Activated CD4-positive, alpha-beta memory T cell treated with anti-CD3 and anti-CD28 coated beads, Interleukin-2, amount 10 ng/mL, durations not matched to agents 7 days and 5 days (primary cell): Measurements from ENCODE around the gene TCAP. TPM values are rescaled to one million over a fixed set of nuclear protein-coding genes. Genes with fewer than 3 reads are reported as not detected.
"Not testable (repeated sequence)": the region's sequence is repeated elsewhere in the genome, so short reads cannot be mapped to it uniquely, and the experiment has no call there.

Experiments used
- CTCF ChIA-PET: fragments of 350-600 bp; sonication (Branson Sonifier 250); formaldehyde crosslinking; loops from one replicate; lab custom pipeline; 2021; ENCODE audit warnings: antibody characterized with exemption, inconsistent platforms; lab: Charles Lee
- POLR2A ChIA-PET: fragments of 350-600 bp; sonication (Branson Sonifier 250); formaldehyde crosslinking; loops from one replicate; lab custom pipeline; 2021; ENCODE audit warnings: antibody characterized with exemption; lab: Charles Lee
- DNase-seq: peaks from one replicate; pipeline ENCODE4 v3.0.0-alpha.2; 2020
- H3K27ac Mint-ChIP-seq: one replicate; pipeline ENCODE4 v1.8.0; 2021; ENCODE audit warnings: mild to moderate bottlenecking, mixed read lengths
- H3K27me3 Mint-ChIP-seq: one replicate; pipeline ENCODE4 v1.8.0; 2021; ENCODE audit warnings: mixed read lengths
- H3K36me3 Mint-ChIP-seq: one replicate; pipeline ENCODE4 v1.8.0; 2021; ENCODE audit warnings: low read depth, mixed read lengths
- H3K4me1 Mint-ChIP-seq: one replicate; pipeline ENCODE4 v1.8.0; 2021; ENCODE audit warnings: mixed read lengths
- H3K4me3 Mint-ChIP-seq: one replicate; pipeline ENCODE4 v1.8.0; 2021; ENCODE audit warnings: mild to moderate bottlenecking, mixed read lengths
- H3K9me3 Mint-ChIP-seq: one replicate; pipeline ENCODE4 v1.8.0; 2021; ENCODE audit warnings: mixed read lengths
- total RNA-seq, 2 experiments: library from RNA; stranded (reverse); gene quantifications; one replicate each; pipeline ENCODE4 v1.2.3, GENCODE V29; 2021

Gene TCAP
- total RNA-seq, 2 experiments from 2014 or later: 1.3 to 1.5 TPM

DNA sequence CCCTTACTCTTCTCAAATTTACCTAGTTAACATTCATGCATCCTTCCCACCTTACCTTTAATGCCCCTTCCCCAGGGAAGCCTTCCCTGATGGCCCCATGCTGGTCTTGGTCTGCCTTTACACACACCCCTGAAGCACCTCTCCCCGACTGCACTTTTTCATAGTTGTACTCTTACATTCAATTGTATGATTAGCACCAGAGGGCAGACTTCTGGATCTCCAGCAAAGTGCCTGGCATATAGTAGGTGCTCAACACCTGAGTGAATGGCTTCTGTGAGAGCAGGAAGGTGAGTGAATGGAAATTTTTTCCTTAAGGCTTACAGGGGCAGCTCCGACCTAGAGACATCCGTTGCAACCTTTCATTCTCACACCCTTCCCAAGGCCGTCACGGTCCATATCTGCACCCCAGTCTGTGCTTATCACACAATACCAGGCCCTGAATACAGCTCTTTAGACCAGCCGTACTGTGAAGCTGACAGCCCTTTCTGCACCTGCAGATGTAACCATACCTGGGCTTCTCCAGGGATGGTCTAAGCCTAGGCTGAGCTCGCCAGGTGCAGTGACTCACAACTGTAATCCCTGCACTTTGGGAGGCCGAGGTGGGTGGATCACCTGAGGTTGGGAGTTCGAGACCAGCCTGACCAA, 18.3 kb downstream of the TCAP start:
- no peaks in the 10 kb centered on the region for H3K9me3 Mint-ChIP-seq
- H3K27ac Mint-ChIP-seq: no peak overlapping the region
- no peak overlapping the region for H3K4me3 Mint-ChIP-seq
- CTCF ChIA-PET: interaction anchor here (0.5 to 2.2 kb wide), 4 partner anchors 14 to 49 kb away, joined by 3 to 9 read pairs (median 4); partner anchors contain the start of gene MIEN1
- no peak for DNase-seq
- POLR2A ChIA-PET: no interaction called here
- H3K36me3 Mint-ChIP-seq: peaks cover 19% of the 10 kb centered on the region
- peaks cover 43% of the 10 kb centered on the region for H3K4me1 Mint-ChIP-seq
- no peaks in the 10 kb centered on the region for H3K27me3 Mint-ChIP-seq

DNA sequence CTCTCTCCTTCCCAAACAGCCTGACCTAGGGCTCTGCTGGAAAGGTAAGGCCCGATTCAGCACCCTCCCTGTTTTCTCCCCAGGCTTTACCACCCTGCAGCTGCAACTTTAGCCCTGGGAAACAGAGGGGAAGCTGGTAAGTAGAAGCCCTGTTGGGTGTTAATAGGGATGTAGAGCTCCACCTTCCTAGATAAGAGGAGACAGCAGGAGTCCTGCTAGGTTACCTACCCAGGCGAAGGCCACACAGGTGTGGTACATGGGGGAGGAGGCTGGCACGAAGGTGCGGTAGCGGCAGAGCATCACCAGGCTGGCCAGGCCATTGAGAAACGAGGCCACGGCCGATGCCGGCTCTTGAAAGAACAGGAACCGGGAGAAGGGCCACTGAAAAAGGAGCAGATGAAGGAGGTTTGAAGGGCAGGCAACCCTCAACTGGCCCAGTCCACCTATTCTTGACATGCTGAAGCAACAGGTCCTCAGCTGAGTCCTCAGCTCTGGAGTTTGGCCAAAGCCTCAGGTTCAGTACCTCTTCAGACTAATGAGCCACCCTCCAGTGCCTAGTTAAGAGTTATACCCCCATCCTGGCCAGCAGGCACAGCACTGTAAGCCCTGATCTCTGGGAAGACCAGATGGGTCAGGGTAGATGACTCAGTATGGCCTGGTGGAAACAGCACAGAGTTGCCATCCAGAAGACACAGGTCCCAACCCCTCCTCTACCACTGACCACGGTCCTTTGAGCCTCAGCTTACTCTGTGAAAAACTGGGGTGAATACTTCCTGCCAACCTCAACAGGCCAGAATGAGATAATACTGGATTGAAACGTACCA, 19.4 kb downstream of the TCAP start:
- H3K27ac Mint-ChIP-seq: no peak overlapping the region
- H3K4me3 Mint-ChIP-seq: no peak overlapping the region
- peaks cover 40% of the 10 kb centered on the region for H3K4me1 Mint-ChIP-seq
- ChIA-PET POLR2A (no interaction called here), CTCF (interaction anchor here (1.0 to 1.3 kb wide), 2 partner anchors 50 to 177 kb away, joined by 3 to 4 read pairs; no protein-coding TSS in a partner anchor)
- H3K36me3 Mint-ChIP-seq: peaks cover 22% of the 10 kb centered on the region
- H3K27me3 Mint-ChIP-seq: no peaks in the 10 kb centered on the region
- H3K9me3 Mint-ChIP-seq: no peaks in the 10 kb centered on the region
- DNase-seq: no peak

DNA sequence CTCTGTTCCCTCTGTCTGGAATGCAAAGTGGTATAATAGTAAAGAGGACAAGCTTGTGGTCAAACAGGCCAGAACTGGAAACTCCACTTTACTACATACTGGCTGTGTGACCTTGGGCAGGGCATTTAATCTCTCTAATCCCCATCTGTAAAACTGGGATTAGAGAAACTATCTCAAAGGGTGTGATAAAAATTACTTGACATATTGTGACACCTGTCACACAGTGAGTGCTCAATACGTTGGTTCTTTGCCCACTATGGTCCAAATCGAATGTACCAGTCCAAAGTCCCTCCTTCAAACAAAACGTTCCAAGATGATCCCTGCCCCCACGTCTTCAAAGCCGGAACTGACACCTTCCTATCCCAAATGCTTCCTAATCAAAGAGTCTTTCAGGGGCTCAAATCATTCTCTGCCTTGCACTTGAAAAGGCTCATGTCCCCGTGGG, 22.0 kb downstream of the TCAP start:
- no peaks in the 10 kb centered on the region for H3K27me3 Mint-ChIP-seq
- H3K27ac Mint-ChIP-seq: peak overlapping the region; percentile 94
- peaks cover 28% of the 10 kb centered on the region for H3K4me1 Mint-ChIP-seq
- DNase-seq: no peak
- ChIA-PET CTCF (interaction anchor here (1.2 to 1.8 kb wide), 3 partner anchors 11 to 64 kb away, joined by 5 to 7 read pairs (median 5); no protein-coding TSS in a partner anchor), POLR2A (interaction anchor here (0.6 to 4.1 kb wide), 8 partner anchors 10 to 69 kb away, joined by 3 to 71 read pairs (median 4); partner anchors contain the start of genes ERBB2 and MIEN1)
- H3K4me3 Mint-ChIP-seq: peak overlapping the region; percentile 95
- no peaks in the 10 kb centered on the region for H3K9me3 Mint-ChIP-seq
- peaks cover 22% of the 10 kb centered on the region for H3K36me3 Mint-ChIP-seq

DNA sequence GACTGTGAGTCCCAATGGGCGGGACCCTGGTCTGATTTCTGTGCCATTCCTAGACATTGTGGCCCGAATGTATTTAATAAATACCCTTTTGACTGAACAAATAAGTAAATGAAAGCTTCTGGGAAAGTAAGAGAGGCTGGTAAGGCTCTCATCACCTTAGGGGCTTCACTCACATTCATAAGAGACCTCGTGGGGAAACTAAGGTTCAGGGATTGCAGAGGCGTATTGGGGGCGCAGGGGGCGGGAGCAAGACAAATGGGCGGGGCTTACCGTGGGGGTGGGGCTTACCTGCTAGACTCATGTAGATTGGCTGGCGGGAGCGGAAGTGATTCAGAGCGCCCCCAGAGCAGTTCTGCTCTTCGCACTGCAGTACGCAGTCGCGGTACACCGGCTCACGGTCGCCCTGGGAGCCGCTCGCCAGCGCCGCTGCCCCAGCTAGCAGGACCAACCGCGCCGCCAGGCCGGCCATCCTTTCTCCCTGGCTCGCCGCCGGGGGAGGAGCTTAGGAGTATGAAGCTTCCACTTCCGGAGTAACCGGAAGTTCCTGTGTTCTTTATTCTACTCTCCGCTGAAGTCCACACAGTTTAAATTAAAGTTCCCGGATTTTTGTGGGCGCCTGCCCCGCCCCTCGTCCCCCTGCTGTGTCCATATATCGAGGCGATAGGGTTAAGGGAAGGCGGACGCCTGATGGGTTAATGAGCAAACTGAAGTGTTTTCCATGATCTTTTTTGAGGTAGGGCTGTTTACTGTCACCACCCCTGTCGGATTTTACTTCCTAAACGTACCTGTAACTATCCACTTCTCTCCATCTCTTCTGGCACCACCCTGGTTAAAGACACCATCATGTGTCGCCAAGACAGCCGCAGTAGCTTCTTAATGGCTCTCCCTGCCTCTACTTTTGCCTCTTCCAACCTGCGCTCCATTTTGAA, 22.7 kb downstream of the TCAP start, which contains the start of gene PGAP3:
TSS of gene PGAP3 (minus strand) at position 512 of the 929 bp plus-strand sequence. CDS start at position 469, 43 bp downstream.
- DNase-seq: peak; percentile 85
- ChIA-PET POLR2A (interaction anchor here (0.6 to 4.1 kb wide), 25 partner anchors 9 to 293 kb away, joined by 3 to 71 read pairs (median 4); partner anchors contain the start of genes ERBB2, MED1, MIEN1 and PSMD3), CTCF (interaction anchor here (0.6 to 1.8 kb wide), 9 partner anchors 9 to 105 kb away, joined by 3 to 8 read pairs (median 5); partner anchors contain the start of gene PNMT)
- H3K4me1 Mint-ChIP-seq: peaks cover 28% of the 10 kb centered on the region
- peak within 1 kb of the TSS; percentile 94 for H3K27ac Mint-ChIP-seq
- peak within 1 kb of the TSS; percentile 95 for H3K4me3 Mint-ChIP-seq
- H3K36me3 Mint-ChIP-seq: peaks cover 22% of the 10 kb centered on the region
- no peaks in the 10 kb centered on the region for H3K9me3 Mint-ChIP-seq
- no peaks in the 10 kb centered on the region for H3K27me3 Mint-ChIP-seq

DNA sequence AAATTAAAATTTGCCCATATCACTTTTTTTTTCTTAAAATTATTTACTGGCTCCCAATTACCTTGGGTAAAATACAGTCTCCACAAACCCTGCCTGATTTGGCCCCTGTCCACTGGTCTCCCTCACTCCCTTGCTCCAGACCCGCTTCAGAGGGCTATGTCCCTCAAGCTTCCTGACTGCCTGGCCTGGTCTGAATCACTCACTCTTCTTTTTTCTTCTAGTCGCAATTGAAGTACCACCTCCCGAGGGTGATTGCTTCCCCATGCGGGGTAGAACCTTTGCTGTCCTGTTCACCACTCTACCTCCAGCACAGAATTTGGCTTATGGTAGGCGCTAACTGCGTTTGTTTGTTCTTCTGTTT, 23.3 kb downstream of the TCAP start:
- peaks cover 25% of the 10 kb centered on the region for H3K4me1 Mint-ChIP-seq
- peak overlapping the region; percentile 94 for H3K27ac Mint-ChIP-seq
- H3K4me3 Mint-ChIP-seq: peak overlapping the region; percentile 95
- no peaks in the 10 kb centered on the region for H3K9me3 Mint-ChIP-seq
- POLR2A ChIA-PET: interaction anchor here (0.6 to 4.1 kb wide), 16 partner anchors 8 to 292 kb away, joined by 3 to 71 read pairs (median 4); partner anchors contain the start of genes MED1, MIEN1, PSMD3 and STARD3
- H3K27me3 Mint-ChIP-seq: no peaks in the 10 kb centered on the region
- DNase-seq: no peak
- H3K36me3 Mint-ChIP-seq: peaks cover 16% of the 10 kb centered on the region
- CTCF ChIA-PET: interaction anchor here (0.7 to 1.8 kb wide), 7 partner anchors 10 to 104 kb away, joined by 3 to 8 read pairs (median 5); partner anchors contain the start of gene PNMT

DNA sequence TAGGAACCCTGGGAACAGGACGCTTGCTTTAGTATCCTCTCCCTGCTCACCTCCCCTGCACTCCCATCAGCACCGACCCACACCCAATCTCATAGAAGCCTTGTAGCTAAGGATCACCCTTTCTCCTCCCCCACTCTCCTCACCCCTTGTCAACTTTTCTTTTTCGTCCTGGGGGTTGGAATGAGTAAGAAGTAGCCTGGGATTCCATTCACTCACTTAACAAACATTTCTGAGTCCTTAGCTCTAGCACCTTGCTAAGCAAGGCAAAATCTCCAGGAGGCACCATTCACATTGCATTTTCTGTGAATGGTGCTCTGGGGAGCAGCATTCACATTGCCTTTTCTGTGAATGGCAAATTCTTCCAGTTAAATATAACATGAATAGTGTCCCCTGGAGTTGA, 23.8 kb downstream of the TCAP start:
- Mint-ChIP-seq H3K36me3 (peaks cover 15% of the 10 kb centered on the region), H3K4me1 (peaks cover 25% of the 10 kb centered on the region), H3K9me3 (no peaks in the 10 kb centered on the region), H3K27me3 (no peaks in the 10 kb centered on the region), H3K4me3 (peak overlapping the region; percentile 95), H3K27ac (peak overlapping the region; percentile 59)
- POLR2A ChIA-PET: interaction anchor here (0.6 to 4.1 kb wide), 8 partner anchors 8 to 291 kb away, joined by 3 to 71 read pairs (median 7); partner anchors contain the start of genes MIEN1 and PSMD3
- no peak for DNase-seq
- CTCF ChIA-PET: interaction anchor here (0.7 to 1.7 kb wide), 2 partner anchors 20 to 42 kb away, joined by 5 to 8 read pairs; partner anchors contain the start of gene PNMT

DNA sequence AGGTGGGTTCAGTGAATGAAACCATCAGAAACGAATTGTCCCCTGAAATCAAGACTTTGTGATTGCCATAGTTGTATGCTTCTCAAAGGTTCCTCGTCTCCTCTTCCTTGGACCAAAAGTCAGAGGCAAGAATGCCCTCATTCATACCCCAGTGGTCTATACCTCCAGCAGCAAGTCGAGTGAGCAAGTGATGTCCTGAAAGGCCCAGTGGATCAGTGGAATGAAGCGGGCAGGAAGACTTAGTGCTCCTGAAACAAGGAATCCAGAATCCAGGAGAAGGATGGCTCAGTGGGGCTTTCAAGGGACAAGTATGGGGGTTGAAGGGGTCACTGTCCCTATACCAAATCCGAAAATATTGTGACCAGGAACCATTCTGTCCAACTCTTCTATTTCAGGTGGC, 29.4 kb downstream of the TCAP start:
- H3K4me1 Mint-ChIP-seq: peaks cover 1% of the 10 kb centered on the region
- no peak for DNase-seq
- CTCF ChIA-PET: interaction anchor here (1.5 to 2.0 kb wide), 2 partner anchors 41 to 73 kb away, joined by 4 read pairs; no protein-coding TSS in a partner anchor
- no peaks in the 10 kb centered on the region for H3K9me3 Mint-ChIP-seq
- H3K27ac Mint-ChIP-seq: no peak overlapping the region
- H3K36me3 Mint-ChIP-seq: peaks cover under 1% of the 10 kb centered on the region
- H3K4me3 Mint-ChIP-seq: no peak overlapping the region
- POLR2A ChIA-PET: no interaction called here
- H3K27me3 Mint-ChIP-seq: peaks cover 14% of the 10 kb centered on the region

DNA sequence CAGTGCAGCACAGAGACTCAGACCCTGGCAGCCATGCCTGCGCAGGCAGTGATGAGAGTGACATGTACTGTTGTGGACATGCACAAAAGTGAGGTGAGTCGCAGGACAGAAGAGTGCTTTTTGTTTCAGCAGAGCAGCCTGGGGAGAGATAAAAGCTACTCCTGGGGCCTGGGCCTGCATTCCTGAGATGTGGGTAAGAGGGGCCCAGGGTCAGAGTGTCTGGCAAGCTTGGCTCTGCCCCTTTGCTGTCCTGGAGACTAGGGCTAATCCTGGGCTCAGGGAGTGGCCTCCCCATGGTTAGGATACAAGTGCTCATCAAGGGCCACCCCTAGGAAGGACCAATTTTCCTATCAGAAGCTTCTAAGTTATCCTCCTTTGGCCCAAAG, 29.9 kb downstream of the TCAP start:
- no peak overlapping the region for H3K4me3 Mint-ChIP-seq
- DNase-seq: no peak
- POLR2A ChIA-PET: no interaction called here
- no peaks in the 10 kb centered on the region for H3K9me3 Mint-ChIP-seq
- H3K36me3 Mint-ChIP-seq: peaks cover 2% of the 10 kb centered on the region
- no peak overlapping the region for H3K27ac Mint-ChIP-seq
- CTCF ChIA-PET: interaction anchor here (1.5 to 2.0 kb wide), 3 partner anchors 35 to 73 kb away, joined by 3 to 4 read pairs (median 4); partner anchors contain the start of gene MIEN1
- peaks cover 4% of the 10 kb centered on the region for H3K4me1 Mint-ChIP-seq
- peaks cover 17% of the 10 kb centered on the region for H3K27me3 Mint-ChIP-seq

DNA sequence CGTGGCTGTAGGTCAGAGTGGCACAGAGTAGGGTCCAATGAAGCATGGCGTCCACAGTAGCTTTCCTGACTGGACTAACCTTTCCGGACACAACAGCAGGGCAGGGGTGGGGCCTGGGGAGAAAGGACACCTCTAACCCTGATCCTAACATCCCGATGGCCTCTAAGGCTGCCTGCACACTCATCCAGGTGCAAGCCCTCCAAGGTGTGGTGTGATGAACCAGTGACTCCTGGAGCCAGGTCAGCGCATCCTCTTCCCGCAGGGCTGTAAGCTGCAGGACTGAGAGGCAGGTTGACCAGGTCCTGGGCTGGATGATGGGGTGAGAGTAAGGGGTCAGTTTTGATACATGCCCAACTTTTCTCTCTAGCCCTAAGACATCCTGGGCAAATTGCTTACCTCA, 31.6 kb downstream of the TCAP start:
- Mint-ChIP-seq H3K9me3 (no peaks in the 10 kb centered on the region), H3K36me3 (peaks cover 2% of the 10 kb centered on the region), H3K27ac (no peak overlapping the region), H3K27me3 (peaks cover 32% of the 10 kb centered on the region), H3K4me1 (peaks cover 7% of the 10 kb centered on the region), H3K4me3 (no peak overlapping the region)
- no peak for DNase-seq
- ChIA-PET POLR2A (interaction anchor here (1.7 kb wide), 1 partner anchor 8 kb away, joined by 8 read pairs; the partner anchor contains the start of gene PGAP3), CTCF (interaction anchor here (1.7 kb wide), 1 partner anchor 33 kb away, joined by 3 read pairs; the partner anchor contains the start of gene MIEN1)

DNA sequence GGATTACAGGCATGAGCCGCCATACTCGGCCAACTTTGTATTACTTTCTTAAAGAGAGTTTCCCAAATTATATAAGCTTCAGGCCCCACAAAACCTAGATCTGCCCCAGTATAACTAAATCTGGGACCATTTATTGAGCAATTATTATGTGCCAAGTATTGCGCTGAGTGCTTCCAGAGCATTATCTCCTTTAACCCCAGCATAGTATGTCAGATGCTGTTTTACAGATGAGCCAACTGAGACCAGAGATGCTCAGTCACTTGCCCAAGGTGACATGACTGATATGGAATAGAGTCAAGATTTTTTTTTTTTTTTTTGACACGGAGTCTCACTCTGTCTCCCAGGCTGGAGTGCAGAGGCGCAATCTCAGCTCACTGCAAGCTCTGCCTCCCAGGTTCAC, 32.8 kb downstream of the TCAP start:
- Mint-ChIP-seq H3K4me3 (no peak overlapping the region), H3K4me1 (peaks cover 7% of the 10 kb centered on the region), H3K9me3 (no peaks in the 10 kb centered on the region), H3K27ac (no peak overlapping the region), H3K27me3 (peaks cover 42% of the 10 kb centered on the region), H3K36me3 (peaks cover 2% of the 10 kb centered on the region)
- ChIA-PET CTCF (no interaction called here), POLR2A (no interaction called here)
- DNase-seq: no peak

DNA sequence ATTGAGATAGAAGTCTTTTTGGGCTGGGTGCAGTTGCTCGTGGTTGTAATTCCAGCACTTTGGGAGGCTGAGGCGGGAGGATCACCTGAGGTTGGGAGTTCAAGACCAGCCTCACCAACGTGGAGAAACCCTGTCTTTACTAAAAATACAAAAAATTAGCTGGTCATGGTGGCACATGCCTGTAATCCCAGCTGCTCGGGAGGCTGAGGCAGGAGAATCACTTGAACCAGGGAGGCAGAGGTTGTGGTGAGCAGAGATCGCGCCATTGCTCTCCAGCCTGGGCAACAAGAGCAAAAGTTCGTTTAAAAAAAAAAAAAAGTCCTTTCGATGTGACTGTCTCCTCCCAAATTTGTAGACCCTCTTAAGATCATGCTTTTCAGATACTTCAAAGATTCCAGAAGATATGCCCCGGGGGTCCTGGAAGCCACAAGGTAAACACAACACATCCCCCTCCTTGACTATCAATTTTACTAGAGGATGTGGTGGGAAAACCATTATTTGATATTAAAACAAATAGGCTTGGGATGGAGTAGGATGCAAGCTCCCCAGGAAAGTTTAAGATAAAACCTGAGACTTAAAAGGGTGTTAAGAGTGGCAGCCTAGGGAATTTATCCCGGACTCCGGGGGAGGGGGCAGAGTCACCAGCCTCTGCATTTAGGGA, 34.1 kb downstream of the TCAP start:
- H3K36me3 Mint-ChIP-seq, H3K4me1 Mint-ChIP-seq, H3K27ac Mint-ChIP-seq, DNase-seq, H3K9me3 Mint-ChIP-seq, CTCF ChIA-PET, H3K4me3 Mint-ChIP-seq: not testable (repeated sequence)
- peaks cover 44% of the 10 kb centered on the region for H3K27me3 Mint-ChIP-seq
- POLR2A ChIA-PET: interaction anchor here (1.1 to 2.1 kb wide), 2 partner anchors 12 to 30 kb away, joined by 4 to 6 read pairs; partner anchors contain the start of genes MIEN1 and PGAP3
